HG02884 (cell line): Measurements from ENCODE around the gene NLRP3.
A peak's percentile ranks its signal among the peaks of the same experiment; 100 is the strongest.
"Not testable (repeated sequence)": the region's sequence is repeated elsewhere in the genome, so short reads cannot be mapped to it uniquely, and the experiment has no call there.

Experiments used
- ATAC-seq: cut with Tn5 transposase; IDR thresholded peaks from one replicate; pipeline ENCODE4 v1.9.1; 2021; ENCODE audit warnings: mild to moderate bottlenecking, moderate library complexity; ENCODE audit not compliant: unreplicated experiment

The NLRP3 gene

DNA sequence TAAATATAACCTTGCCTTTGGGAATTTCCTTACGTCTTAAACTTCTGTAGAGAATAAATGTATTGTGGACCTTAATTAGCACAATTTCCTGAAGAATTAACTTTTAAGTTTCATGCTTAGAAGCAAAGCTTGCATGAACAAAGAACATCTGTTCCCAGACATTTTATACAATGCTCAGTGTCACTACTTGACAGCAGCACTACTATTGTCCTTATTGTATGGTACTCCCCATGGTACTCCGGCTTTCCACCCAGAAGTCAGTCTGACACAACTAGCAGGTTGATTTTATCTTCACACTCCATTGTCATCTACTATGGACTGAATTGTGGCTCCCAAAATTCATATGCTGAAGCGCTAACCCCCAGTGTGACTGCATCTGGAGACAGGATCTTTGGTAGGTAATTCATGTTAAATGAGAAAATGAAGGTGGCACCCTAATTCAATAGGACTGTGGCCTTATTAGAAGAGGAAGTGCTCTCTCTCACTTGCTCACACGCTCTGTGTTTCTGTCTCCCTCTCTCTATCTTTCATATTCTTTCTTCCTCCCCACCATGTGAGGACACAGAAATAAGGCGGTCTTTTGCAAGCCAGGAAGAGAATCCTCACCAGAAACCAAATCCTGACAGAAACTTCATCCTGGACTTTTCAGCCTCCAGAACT is 52.6 kb downstream of the NLRP3 start:
- no peak for ATAC-seq

DNA sequence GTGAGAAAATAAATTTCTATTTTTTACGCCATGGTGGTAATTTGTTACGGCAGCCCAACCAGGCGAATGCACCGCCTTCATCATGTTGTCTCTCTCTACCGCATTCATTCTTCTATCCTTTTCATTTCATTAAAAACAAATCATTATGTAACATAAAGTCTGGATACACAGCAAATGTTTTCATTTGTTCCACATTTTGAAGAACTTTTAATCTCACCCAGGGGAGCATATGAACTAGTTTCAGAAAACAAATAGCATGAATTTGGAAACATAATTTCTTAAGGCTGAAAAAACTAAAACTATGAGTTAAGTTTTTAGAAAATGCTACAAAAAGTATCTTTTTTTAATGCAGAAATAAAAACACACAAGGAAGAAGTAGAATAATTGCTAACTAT is 53.2 kb downstream of the NLRP3 start:
- no peak for ATAC-seq

DNA sequence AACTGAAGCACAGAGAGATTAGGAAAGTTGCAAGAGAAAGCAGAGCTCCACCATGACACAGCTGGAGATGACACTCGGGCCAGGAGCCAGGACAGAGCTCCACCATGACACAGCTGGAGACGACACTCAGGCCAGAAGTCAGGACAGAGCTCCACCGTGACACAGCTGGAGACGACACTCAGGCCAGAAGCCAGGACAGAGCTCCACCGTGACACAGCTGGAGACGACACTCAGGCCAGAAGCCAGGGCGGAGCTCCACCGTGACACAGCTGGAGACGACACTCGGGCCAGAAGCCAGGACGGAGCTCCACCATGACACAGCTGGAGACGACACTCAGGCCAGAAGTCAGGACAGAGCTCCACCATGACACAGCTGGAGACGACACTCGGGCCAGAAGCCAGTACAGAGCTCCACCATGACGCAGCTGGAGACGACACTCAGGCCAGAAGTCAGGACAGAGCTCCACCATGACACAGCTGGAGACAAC is 55.0 kb downstream of the NLRP3 start:
- ATAC-seq: not testable (repeated sequence)

DNA sequence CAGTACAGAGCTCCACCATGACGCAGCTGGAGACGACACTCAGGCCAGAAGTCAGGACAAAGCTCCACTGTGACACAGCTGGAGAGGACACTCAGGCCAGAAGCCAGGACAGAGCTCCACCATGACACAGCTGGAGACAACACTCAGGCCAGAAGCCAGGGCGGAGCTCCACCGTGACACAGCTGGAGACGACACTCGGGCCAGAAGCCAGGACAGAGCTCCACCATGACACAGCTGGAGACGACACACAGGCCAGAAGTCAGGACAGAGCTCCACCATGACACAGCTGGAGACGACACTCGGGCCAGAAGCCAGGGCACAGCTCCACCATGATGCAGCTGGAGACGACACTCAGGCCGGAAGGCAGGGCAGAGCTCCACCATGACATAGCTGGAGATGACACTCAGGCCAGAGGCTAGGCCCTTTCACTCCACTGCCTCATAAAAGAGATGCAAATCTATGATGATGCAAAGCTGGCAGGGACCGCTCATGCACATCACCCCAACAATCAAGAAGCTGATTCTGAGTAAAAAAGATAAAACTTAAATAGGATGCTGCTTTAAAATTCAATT is 55.6 kb downstream of the NLRP3 start:
- no peak for ATAC-seq

DNA sequence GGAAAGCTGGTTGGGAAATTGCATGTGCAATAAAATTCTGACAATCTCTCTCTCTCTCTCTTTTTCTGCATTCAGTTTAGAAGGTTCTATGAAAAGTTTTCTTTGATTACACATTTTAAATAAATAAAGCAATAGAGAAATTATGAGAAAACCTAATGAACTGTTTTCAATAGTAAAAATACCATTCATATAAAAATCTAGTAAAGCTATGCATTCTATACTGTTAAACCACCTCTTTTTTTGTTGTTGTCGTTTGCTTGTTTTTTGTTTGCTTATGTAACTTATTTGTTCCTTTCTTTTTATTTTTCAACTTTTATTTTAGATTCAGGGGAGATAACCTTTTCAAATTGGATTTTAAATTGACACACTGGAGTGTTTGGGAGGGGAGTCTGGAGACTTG is 56.1 kb downstream of the NLRP3 start:
- ATAC-seq: no peak

DNA sequence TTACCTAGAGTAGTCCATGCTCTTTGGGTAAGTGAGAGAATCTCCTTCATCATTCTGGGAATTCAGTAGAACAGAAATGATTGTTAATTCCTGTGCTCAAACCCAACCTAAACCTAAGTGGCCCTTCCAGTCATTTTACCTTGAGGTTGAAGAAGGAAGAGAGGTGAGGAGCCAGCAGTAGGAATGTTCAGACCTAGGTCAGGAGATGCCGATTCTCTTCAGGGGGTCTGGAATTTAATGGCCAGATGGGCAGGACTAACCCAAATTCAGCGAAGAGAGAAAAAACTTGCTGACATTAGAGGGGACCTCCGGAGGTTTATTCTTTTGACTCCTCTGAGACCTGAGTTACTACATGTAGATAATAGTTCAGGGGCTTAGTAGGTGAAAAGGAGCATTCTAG is 58.4 kb downstream of the NLRP3 start:
- no peak for ATAC-seq

DNA sequence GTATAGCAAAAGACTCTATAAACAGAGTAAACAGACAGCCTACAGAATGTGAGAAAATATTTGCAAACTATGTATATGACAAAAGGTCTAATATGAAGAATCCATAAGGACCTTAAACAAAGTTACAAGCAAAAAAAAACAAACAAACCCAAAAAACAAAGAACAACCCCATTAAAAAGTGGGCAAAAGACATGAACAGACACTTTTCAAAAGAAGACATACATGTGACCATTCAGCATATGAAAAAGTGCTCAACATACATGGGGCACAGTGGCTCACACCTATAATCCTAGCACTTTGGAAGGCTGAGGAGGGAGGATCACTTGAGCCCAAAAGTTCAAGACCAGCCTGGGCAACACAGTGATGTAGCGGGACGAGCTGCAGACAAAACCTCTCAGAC is 59.8 kb downstream of the NLRP3 start:
- ATAC-seq: no peak

DNA sequence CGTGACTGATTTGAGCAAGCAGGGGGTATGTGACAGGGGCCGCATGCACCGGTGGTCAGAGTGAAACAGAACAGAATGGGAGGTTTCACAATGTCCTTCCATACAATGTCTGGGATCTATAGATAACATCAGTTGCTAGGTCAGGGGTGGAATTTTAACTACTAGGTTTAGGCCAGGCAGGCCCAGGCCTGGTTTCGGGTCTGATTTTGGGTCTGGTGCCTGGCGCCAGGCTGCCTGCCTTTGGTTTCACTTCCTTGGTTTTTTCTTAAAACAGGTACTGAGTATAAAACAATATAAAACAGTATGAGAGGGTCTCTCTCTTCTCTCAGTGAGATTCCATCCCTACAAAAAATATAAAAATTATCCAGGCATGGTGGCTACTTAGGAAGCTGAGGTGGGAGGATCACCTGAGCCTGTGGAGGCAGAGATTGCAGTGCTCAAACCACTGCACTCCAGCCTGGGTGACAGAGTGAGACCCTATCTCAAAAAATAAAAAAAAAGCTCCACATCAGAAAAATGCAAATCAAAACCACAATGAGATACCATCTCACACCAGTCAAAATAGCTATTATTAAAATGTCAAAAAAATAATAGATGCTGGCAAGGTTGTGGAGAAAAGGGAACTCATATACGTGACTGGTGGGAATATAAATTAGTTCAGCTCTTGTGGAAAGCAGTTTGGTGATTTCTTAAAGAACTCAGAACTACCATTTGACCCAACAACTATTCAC is 60.5 kb downstream of the NLRP3 start:
- not testable (repeated sequence) for ATAC-seq

DNA sequence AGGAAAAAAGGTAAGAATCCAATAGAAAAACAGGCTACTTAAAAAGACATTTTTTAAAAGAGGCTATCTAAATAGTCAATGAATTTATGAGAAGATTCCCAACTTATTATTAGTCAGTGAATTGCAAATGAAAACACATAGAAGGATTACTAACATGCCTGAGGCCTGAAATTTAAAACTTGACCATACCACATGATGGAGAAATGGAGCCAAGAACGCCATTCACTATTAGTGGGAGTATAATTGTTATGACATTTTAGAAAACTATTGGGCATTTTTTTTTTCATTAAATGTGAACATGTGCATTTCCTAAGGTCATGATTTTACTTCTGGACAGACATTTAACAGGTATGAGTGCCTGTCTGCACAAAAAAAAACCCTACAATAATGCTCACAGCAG is 66.8 kb downstream of the NLRP3 start:
- ATAC-seq: no peak

DNA sequence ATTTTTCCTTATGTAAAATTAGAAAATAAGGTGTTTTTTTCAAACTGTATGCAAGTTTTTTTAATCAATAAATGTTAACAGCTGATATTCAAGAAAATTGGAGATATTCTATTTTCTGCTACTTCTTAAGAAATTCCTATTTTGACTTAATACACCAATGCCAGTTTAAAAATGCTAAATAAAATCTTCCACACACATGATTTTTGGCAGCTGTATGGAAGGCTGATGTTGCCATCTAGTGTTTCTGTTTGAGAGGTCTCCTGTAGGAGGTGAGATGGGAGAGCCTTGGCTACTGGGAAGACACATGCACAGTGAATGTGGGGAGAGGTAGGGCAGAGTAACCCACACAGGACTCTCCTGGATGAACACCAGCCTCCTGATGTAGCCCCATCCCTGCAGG is 71.1 kb downstream of the NLRP3 start:
- ATAC-seq: peak; percentile 82

DNA sequence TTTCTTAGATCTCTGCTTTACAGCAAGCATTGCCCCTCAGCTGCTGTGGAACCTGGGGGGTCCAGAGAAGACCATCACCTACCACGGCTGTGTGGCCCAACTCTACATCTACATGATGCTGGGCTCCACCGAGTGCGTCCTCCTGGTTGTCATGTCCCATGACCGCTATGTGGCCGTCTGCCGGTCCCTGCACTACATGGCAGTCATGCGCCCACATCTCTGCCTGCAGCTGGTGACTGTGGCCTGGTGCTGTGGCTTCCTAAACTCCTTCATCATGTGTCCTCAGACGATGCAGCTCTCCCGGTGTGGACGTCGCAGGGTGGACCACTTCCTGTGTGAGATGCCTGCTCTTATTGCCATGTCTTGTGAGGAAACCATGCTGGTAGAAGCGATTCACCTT is 75.4 kb downstream of the NLRP3 start:
- ATAC-seq: no peak

DNA sequence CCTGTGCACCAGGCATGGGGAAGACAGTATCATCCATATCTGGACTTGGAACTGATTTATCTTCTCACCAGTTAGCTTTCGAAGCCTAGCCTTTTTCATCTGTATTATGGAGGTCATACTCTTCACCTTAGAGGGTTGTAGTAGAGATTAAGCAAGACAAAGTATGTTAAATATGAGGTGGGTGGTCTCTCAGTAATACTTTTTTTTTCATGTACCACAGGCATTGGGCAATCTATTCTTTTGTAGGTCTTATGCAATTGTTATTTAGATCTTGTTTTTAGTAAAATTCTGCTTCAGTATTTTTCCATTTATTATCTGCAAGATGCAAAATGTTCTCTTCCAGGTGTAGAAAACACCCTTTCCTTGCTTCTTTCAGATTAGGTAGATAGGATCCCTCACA is 77.1 kb downstream of the NLRP3 start:
- ATAC-seq: no peak

DNA sequence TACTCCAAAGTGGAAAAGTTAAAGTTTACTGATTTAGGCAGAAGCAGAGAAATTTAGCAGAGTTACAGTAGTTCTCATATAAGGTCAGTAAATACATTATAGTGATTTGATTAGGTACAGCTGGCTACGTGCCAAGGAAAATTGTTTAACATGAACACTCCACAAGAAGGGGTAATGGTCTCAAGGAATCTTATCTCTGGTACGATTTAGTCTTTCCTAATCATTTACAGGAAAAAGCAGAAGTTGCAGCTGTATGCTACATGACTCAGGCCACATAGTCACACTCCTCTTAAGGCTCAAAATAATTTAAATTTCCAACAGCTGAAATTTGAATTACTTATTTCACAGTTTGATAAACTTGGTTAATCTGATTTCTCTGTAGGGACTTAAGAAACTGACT is 78.8 kb downstream of the NLRP3 start:
- ATAC-seq: no peak

DNA sequence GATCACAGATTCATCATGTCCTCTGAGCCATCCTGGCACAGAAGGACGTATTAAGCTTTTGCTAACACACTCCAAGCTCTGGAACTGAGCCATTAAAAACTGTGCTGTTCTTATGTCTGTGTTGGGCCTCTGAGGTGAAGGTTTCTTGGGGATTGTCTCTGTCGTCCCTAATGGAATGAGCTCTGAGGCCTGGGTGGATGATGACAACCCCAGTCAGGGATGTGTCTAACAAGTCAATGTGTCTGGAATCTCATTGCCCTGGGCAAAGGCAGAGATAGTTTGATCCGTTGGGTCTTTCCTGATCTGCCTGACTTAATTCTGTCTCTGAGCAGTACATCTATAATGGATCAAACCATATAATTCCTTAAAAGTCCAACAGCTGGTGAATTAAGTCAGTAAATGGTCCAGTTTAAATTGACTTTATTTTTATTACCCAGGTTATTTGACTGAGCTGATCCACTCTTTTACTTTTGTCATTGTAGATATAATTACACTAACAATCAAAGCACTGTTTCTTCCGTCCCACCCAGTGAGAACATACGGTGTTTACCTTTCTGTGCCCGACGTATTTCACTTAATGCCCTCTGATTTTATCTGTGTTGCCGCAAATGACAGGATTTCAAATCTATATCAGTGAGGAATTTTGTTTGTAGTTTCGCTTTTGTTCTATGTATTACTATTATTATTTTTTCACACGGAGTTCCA is 80.8 kb downstream of the NLRP3 start:
- no peak for ATAC-seq
